SK-N-MC (cell line): Measurements from ENCODE around the gene HOXB1.

Source experiments
- EZH2 ChIP-seq: fragments of 200-600 bp; sonication (generic); IDR thresholded peaks from one replicate; pipeline ENCODE4 v1.6.1; 2017; ENCODE audit warnings: antibody characterized with exemption
- FOXP2 ChIP-seq: optimal IDR thresholded peaks from 2 replicates; pipeline ENCODE3; 2011; ENCODE audit warnings: mild to moderate bottlenecking, moderate library complexity; ENCODE audit not compliant: insufficient read depth; ENCODE audit errors: extremely low read length, control extremely low read depth

- TF ChIP-seq EZH2 (no peak), FOXP2 (no peak)
Measured at GRCh38 chr17:48577946-48578615, 47.3 kb upstream of the HOXB1 start, which contains the start of gene HOXB4.
